Osteoblast (primary cell): ENCODE data around the gene VPREB1. TPM values are rescaled to one million over a fixed set of nuclear protein-coding genes. Genes with fewer than 3 reads are reported as not detected.
A peak's percentile ranks its signal among the peaks of the same experiment; 100 is the strongest.

ENCODE experiments used
- DNase-seq: peaks from one replicate; pipeline ENCODE4 v3.0.0; 2011; ENCODE audit warnings: low spot score, mixed read lengths; ENCODE audit not compliant: insufficient read length; ENCODE audit errors: missing footprints
- H2AFZ ChIP-seq: 2 replicates; pipeline ENCODE4 v1.6.0; 2011; ENCODE audit warnings: mild to moderate bottlenecking, low read length
- H3K27ac ChIP-seq: 2 replicates; pipeline ENCODE4 v1.5.1; 2011; ENCODE audit warnings: mild to moderate bottlenecking, low read depth, low read length, moderate library complexity
- H3K27me3 ChIP-seq: 2 replicates; pipeline ENCODE4 v1.6.0; 2012; ENCODE audit warnings: mild to moderate bottlenecking, control low read depth, inconsistent platforms, low read length, moderate library complexity; ENCODE audit not compliant: insufficient read depth
- H3K36me3 ChIP-seq: 2 replicates; pipeline ENCODE4 v1.5.1; 2011; ENCODE audit warnings: mild to moderate bottlenecking, low read length, control low read depth, moderate library complexity; ENCODE audit not compliant: insufficient read depth
- H3K4me1 ChIP-seq: 2 replicates; pipeline ENCODE4 v1.5.1; 2011; ENCODE audit warnings: mild to moderate bottlenecking, low read length, control low read depth, moderate library complexity; ENCODE audit not compliant: insufficient read depth
- H3K4me2 ChIP-seq: 2 replicates; pipeline ENCODE4 v1.6.0; 2011; ENCODE audit warnings: mild to moderate bottlenecking, low read length; ENCODE audit not compliant: insufficient read depth
- H3K4me3 ChIP-seq: fragments of 200-600 bp; sonication (generic); 3 replicates; pipeline ENCODE4 v1.5.1; 2012; ENCODE audit warnings: mild to moderate bottlenecking, low read length, inconsistent platforms; ENCODE audit not compliant: insufficient read depth
- H3K79me2 ChIP-seq: 2 replicates; pipeline ENCODE4 v1.6.0; 2012; ENCODE audit warnings: mild to moderate bottlenecking, low read length, control low read depth, inconsistent platforms; ENCODE audit not compliant: insufficient read depth
- H3K9me3 ChIP-seq: 2 replicates; pipeline ENCODE4 v1.5.1; 2011; ENCODE audit warnings: low read depth, low read length, control low read depth
- H4K20me1 ChIP-seq: 2 replicates; pipeline ENCODE4 v1.6.0; 2012; ENCODE audit warnings: mild to moderate bottlenecking, low read length, control low read depth; ENCODE audit not compliant: insufficient read depth
- CTCF ChIP-seq: IDR thresholded peaks from 2 replicates; pipeline ENCODE4 v1.5.1; 2011; ENCODE audit warnings: mild to moderate bottlenecking, low read depth, low read length, moderate library complexity; ENCODE audit errors: extremely low read depth
- total RNA-seq: library from RNA; depleted of rRNA; stranded (reverse); fragments of >200 nt; gene quantifications from 2 replicates; pipeline ENCODE4 v1.2.3, GENCODE V29; 2012

The VPREB1 gene
- total RNA-seq: not detected in 2 replicates

GRCh38 chr22:22244316-22245250 lies at the start of gene VPREB1:
Gene VPREB1, plus strand, starts transcription at chr22:22244786. Its CDS starts 28 bp downstream, at chr22:22244814.
- DNase-seq: peak; percentile 76
- Histone ChIP-seq H3K79me2 (no peaks in the 10 kb centered on the region), H3K27me3 (peaks cover 10% of the 10 kb centered on the region), H3K27ac (no peak within 1 kb of the TSS), H4K20me1 (no peaks in the 10 kb centered on the region), H3K4me3 (no peak within 1 kb of the TSS), H3K36me3 (no peaks in the 10 kb centered on the region), H3K9me3 (no peaks in the 10 kb centered on the region), H3K4me1 (no peaks in the 10 kb centered on the region), H2AFZ (no peak within 1 kb of the TSS), H3K4me2 (no peak within 1 kb of the TSS)
- TF ChIP-seq CTCF: no peak

DNA sequence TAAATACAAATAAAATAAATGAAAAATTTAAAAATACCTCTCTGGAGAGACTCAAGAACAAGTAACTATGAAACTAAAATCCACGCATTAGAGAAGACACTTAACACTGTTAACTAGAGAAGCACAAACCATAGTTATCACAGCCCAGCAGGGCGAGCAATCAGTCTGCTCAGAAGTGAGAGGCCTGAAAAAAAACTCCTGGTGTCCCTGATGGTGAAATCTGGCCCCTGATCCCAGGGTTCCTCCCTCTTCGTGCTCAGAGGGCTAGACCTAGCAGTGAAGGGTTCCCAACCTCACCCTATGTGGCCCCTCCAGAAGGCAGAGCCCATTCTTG lies 49.7 kb upstream of the VPREB1 start:
- no peak for TF ChIP-seq CTCF
- DNase-seq: no peak
- no peaks in the 10 kb centered on the region for H3K4me1 ChIP-seq
- no peaks in the 10 kb centered on the region for H3K36me3 ChIP-seq
- H3K79me2 ChIP-seq: no peaks in the 10 kb centered on the region
- H3K9me3 ChIP-seq: no peaks in the 10 kb centered on the region
- H3K27me3 ChIP-seq: no peaks in the 10 kb centered on the region
- H3K27ac ChIP-seq: no peak overlapping the region
- H3K4me3 ChIP-seq: no peak overlapping the region
- no peak overlapping the region for H3K4me2 ChIP-seq
- no peaks in the 10 kb centered on the region for H4K20me1 ChIP-seq
- H2AFZ ChIP-seq: no peak overlapping the region

DNA sequence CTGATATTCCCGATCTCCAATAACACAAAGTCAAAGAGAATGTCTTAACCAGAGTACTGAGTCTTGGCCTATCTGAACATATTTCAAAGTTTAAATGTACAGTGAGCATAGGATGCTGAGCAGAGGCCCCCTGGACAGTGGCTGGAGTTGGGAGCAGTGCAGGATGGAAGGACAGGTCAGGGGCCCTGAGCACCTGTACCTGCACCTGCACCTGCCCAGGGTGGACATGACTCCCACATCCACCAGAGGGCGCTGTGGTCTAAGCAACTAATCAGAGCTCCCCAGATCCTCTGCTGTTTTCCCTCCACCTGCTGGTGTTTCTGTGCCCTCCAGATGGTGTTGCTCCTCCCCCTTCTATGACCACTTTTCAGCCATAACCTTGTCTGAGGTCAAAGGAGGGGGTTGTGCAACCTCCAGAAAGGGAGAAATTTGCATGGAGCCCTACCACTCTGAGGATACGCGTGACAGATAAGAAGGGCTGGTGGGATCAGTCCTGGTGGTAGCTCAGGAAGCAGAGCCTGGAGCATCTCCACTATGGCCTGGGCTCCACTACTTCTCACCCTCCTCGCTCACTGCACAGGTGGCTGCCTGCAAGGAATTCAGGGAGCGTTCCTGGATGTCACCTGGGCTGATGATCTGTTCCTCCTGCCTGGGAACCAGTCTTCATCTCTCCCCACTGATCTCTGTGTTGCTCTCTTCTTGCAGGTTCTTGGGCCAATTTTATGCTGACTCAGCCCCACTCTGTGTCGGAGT lies 49.1 kb upstream of the VPREB1 start:
- DNase-seq: peak; percentile 31
- H3K9me3 ChIP-seq: no peaks in the 10 kb centered on the region

More for the DNA sequence above, 49.1 kb upstream of the VPREB1 start:
- peak; percentile 69 for TF ChIP-seq CTCF
- no peaks in the 10 kb centered on the region for H3K27me3 ChIP-seq
- no peak overlapping the region for H3K4me3 ChIP-seq
- no peaks in the 10 kb centered on the region for H4K20me1 ChIP-seq
- no peaks in the 10 kb centered on the region for H3K4me1 ChIP-seq
- no peak overlapping the region for H3K4me2 ChIP-seq
- no peaks in the 10 kb centered on the region for H3K79me2 ChIP-seq
- no peak overlapping the region for H3K27ac ChIP-seq
- no peak overlapping the region for H2AFZ ChIP-seq
- H3K36me3 ChIP-seq: no peaks in the 10 kb centered on the region
